Neural crest cell (in vitro differentiated cells): ENCODE measurements around the gene TREH. TPM values are rescaled to one million over a fixed set of nuclear protein-coding genes. Genes with fewer than 3 reads are reported as not detected.
A peak's percentile ranks its signal among the peaks of the same experiment; 100 is the strongest.

Experiments used
- DNase-seq: peaks from one replicate; pipeline ENCODE4 v3.0.0; 2021; ENCODE audit warnings: low read depth, mixed read lengths, low spot score
- H3K27ac Mint-ChIP-seq: one replicate; pipeline ENCODE4 v1.8.0; 2021; ENCODE audit warnings: mild to moderate bottlenecking, mixed read lengths; ENCODE audit not compliant: unreplicated experiment
- H3K27me3 Mint-ChIP-seq: 2 replicates; pipeline ENCODE4 v1.8.0; 2021; ENCODE audit warnings: low read depth, mild to moderate bottlenecking, mixed read lengths
- H3K36me3 Mint-ChIP-seq: 2 replicates; pipeline ENCODE4 v1.8.0; 2021; ENCODE audit warnings: low read depth, mild to moderate bottlenecking, mixed read lengths
- H3K4me1 Mint-ChIP-seq: 2 replicates; pipeline ENCODE4 v1.8.0; 2021; ENCODE audit warnings: mixed read lengths
- H3K4me3 Mint-ChIP-seq: one replicate; pipeline ENCODE4 v1.8.0; 2021; ENCODE audit warnings: mild to moderate bottlenecking, mixed read lengths
- H3K9me3 Mint-ChIP-seq: 2 replicates; pipeline ENCODE4 v1.8.0; 2021; ENCODE audit warnings: mixed read lengths
- total RNA-seq: library from RNA; stranded (reverse); gene quantifications from 2 replicates; pipeline ENCODE4 v1.2.1, GENCODE V29; 2021
- TF ChIP-seq, protein P1 (sequence below): fragments of 200-600 bp; sonication (generic); conservative IDR thresholded peaks from 2 replicates; pipeline ENCODE4 v1.5.0; 2021; ENCODE audit warnings: antibody characterized with exemption, mild to moderate bottlenecking

The TREH gene
- total RNA-seq, 1 donor from 2014 or later: not detected

DNA sequence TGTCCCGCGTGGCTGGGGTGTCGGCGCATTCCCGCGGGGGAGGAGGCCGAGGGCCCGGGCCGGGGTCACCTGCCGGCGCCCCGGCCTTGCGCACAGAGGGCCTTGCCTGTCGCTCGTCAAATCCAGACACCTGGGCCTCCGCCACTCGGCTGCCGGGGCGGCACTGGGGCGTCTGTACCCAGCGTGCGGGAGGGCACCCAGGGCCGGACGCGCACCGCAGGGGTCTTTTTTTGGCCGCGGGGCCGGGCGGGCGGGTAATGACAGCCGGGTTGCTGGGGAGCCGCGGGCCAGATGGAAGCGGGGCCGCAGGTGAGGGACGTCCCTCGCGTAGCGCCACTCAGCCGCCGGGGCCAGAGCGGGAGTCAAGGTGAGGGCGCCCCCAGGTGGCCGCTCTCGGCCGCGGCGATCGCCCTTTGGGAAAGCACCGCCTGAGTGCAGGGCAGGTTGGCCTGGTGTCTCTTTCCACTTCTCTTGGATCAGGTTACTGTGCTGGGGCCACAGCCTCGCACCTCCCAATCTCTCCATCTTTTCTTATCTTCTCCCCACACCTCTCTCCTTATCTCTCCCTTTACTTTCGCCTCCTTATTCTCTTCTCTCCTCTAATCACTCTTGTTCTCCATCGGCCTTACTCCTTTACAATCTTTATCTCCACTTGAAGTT, 68.5 kb downstream of the TREH start:
- peaks cover 3% of the 10 kb centered on the region for H3K36me3 Mint-ChIP-seq
- TF ChIP-seq, protein P1, sequence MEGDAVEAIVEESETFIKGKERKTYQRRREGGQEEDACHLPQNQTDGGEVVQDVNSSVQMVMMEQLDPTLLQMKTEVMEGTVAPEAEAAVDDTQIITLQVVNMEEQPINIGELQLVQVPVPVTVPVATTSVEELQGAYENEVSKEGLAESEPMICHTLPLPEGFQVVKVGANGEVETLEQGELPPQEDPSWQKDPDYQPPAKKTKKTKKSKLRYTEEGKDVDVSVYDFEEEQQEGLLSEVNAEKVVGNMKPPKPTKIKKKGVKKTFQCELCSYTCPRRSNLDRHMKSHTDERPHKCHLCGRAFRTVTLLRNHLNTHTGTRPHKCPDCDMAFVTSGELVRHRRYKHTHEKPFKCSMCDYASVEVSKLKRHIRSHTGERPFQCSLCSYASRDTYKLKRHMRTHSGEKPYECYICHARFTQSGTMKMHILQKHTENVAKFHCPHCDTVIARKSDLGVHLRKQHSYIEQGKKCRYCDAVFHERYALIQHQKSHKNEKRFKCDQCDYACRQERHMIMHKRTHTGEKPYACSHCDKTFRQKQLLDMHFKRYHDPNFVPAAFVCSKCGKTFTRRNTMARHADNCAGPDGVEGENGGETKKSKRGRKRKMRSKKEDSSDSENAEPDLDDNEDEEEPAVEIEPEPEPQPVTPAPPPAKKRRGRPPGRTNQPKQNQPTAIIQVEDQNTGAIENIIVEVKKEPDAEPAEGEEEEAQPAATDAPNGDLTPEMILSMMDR: peak; percentile 88
- peak overlapping the region; percentile 52 for H3K4me3 Mint-ChIP-seq
- H3K4me1 Mint-ChIP-seq: peaks cover 59% of the 10 kb centered on the region
- H3K27me3 Mint-ChIP-seq: peaks cover 45% of the 10 kb centered on the region
- no peak overlapping the region for H3K27ac Mint-ChIP-seq
- no peaks in the 10 kb centered on the region for H3K9me3 Mint-ChIP-seq
- peak; percentile 76 for DNase-seq

DNA sequence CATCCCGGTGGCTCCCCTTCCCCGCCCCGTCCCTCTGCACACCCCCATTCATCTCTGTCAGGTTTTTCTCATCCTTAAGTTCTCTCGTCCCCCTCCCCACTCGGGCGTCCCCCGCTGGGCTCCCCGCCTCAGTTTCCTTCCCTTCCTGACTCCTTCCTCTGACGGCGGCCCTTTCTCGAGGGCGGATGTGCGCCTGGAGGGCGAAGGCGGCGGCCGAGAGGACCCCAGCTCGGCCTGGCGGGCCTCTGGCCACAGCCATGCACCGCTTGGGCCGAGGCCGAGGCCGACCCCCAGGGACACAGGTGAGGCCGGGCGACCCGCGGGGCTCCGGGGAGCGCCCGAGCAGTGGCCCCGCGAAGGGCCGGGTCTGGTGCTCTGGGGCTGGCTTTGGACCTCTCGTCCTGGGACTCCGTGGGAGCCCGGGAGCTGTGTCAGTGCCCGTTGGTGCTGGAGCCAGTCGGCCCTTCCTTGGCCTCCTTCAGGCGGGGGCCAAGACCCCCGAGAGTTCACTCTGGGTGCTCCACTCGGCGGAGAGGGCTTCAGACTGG, 69.2 kb downstream of the TREH start:
- Mint-ChIP-seq H3K27me3 (peaks cover 45% of the 10 kb centered on the region), H3K9me3 (no peaks in the 10 kb centered on the region), H3K36me3 (peaks cover 3% of the 10 kb centered on the region), H3K27ac (no peak overlapping the region), H3K4me3 (peak overlapping the region; percentile 71), H3K4me1 (peaks cover 59% of the 10 kb centered on the region)
- TF ChIP-seq, protein P1: no peak
- DNase-seq: no peak

GRCh38 chr11:118609380-118610224, 69.8 kb downstream of the TREH start:
- Mint-ChIP-seq H3K27me3 (peaks cover 45% of the 10 kb centered on the region), H3K4me1 (peaks cover 59% of the 10 kb centered on the region), H3K9me3 (no peaks in the 10 kb centered on the region), H3K4me3 (peak overlapping the region; percentile 89), H3K36me3 (peaks cover 3% of the 10 kb centered on the region), H3K27ac (peak overlapping the region; percentile 73)
- DNase-seq: no peak
- TF ChIP-seq, protein P1: no peak

GRCh38 chr11:118608360-118609227, 70.9 kb downstream of the TREH start:
- Mint-ChIP-seq H3K27me3 (peaks cover 45% of the 10 kb centered on the region), H3K9me3 (no peaks in the 10 kb centered on the region), H3K4me1 (peaks cover 61% of the 10 kb centered on the region), H3K4me3 (peak overlapping the region; percentile 89), H3K36me3 (peaks cover 3% of the 10 kb centered on the region), H3K27ac (peak overlapping the region; percentile 73)
- no peak for DNase-seq
- TF ChIP-seq, protein P1: no peak
